GM15510 (cell line): ENCODE results near the gene MXRA7.

Experiments
- POLR2A ChIP-seq: IDR thresholded peaks from 3 replicates; pipeline ENCODE4 v1.6.1; 2011; ENCODE audit warnings: borderline replicate concordance; ENCODE audit not compliant: insufficient read length; ENCODE audit errors: extremely low read depth

MXRA7 gene

GRCh38 chr17:76675648-76676047, 35.1 kb downstream of the MXRA7 start:
- no peak for TF ChIP-seq POLR2A

- TF ChIP-seq POLR2A, result no peak
Measured at GRCh38 chr17:76674600-76674999, 36.2 kb downstream of the MXRA7 start.

DNA sequence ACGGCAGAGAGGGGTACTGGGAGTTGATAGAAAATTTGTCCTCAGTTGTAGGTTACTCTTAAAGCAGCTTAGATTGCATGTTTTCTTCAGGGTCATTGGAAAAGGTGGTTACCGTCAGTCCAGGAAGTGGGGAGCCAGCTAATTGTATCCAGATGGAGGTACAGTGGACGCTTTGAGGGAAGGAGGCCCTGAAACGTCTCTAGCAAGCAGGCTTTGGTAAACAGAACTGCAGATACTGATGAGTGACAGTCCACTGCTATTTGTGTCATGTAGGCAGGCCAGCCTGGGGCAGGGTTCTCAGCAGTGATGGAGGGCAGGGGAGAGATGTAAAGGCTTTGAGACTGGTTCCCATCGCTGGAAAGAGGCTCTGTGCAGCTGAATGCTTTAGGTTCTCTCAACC, 37.0 kb downstream of the MXRA7 start:
- TF ChIP-seq POLR2A, result no peak

GRCh38 chr17:76672892-76673291, 37.9 kb downstream of the MXRA7 start:
- TF ChIP-seq POLR2A, result no peak

GRCh38 chr17:76672270-76672851, 38.4 kb downstream of the MXRA7 start:
- no peak for TF ChIP-seq POLR2A

DNA sequence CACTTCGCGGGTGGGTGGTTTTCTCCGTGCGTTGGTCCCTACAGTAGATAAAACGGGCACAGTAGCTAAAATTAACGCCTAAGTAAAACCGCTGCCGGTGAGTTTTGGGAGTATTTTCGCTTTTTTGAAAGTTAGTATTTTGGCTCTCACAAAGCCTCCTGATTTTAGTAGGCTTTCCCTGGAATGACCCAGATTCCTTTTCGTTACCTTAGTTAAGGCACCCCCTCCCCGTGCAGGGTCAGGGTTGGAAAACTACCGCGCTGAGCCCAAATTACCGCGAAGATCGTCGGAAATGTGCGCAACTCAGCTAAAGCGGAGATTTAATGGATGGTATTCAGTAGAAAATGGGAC, 38.9 kb downstream of the MXRA7 start:
- TF ChIP-seq POLR2A, result peak; percentile 56

DNA sequence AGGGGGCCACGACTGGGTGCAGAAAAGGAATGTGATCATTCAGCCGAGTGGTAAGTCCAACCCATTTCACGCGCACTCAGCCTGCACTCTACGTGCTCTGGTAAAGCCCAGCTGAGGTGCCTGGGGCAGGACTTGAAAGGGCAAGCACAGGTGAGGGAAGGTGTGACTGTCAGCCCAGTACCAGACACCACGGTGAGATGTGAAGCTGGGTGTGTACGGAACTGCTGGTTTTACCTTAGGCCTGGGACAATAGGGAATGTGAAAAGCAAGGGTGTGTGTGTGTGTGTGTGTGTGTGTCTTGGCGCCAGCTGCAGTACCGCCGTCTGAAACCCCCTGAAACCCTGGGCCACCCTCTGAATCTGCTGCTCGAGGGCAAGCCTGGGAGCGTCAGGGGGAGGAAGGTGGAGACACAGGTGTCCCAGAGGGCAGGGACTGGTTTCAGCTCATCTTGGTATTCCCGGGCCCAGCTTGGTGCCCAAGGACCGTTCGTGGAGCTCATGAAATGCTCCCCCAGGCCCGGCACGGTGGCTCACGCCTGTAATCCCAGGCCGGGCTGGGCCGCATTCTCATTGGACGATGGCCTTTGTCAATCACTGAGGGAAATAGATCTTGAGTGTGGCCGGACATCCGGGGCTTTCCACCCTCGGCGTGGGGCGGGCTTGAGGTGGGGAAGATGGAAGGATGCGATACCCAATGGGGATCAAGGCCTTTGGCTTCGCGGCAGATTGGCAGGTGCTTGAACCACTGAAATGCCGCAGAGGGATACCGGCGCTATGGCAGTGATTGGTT, 39.4 kb downstream of the MXRA7 start:
- peak; percentile 70 for TF ChIP-seq POLR2A

DNA sequence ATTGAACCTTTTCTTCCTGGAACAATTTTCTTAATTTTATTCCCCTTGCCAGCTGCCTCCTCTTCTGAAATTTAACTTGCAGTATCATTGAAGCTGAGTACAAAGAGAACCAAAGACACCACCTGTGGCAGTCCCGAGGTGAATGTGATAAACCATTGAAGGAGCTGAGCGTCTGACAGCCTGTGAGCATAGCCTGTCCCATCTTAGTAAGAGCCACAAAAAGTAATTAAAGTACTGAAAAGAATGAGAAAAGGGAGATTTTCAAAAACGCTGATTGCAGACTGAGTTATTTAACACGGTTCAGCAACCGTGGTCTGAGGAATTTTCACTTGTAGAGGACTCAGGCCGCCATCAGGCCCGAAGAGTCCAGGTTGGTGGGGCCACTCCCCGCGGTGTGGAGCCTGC, 40.0 kb downstream of the MXRA7 start:
- no peak for TF ChIP-seq POLR2A

DNA sequence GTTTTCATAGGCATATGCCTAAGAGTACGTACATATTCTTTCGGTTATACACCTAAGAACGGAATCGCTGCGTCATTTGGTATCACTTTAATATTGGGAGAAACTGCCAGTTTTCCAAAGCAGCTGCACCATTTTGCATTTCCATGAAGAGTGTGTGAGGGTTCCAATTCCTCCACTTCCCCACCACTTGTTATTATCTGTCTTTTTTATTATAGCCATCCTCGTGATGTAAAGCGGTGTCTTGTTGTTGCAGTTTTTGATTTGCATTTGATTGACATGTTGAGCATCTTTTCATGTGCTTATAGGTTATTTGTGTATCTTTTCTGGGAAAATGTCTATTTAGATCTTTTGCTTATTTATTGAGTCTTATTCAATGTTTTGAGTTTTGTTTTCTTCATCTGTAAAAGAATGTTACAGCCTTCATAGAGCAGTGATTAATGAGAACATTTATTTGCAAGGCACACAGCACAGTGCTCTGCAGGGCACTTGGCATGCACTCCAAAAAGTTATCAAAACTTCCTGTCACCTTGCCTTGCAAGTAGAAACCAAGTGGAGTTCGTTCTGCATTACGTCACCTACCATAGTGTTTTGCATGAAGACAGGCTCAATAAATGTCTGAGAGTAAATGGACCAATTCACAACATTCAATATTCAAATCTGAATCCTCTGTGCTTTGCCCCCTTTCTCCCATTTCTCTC, 40.6 kb downstream of the MXRA7 start:
- TF ChIP-seq POLR2A, result no peak

GRCh38 chr17:76667786-76668453, 42.8 kb downstream of the MXRA7 start:
- TF ChIP-seq POLR2A, result no peak

- TF ChIP-seq POLR2A, result no peak
Measured at GRCh38 chr17:76667491-76667755, 43.3 kb downstream of the MXRA7 start.

- no peak for TF ChIP-seq POLR2A
Measured at GRCh38 chr17:76660656-76661042, 50.1 kb downstream of the MXRA7 start.

DNA sequence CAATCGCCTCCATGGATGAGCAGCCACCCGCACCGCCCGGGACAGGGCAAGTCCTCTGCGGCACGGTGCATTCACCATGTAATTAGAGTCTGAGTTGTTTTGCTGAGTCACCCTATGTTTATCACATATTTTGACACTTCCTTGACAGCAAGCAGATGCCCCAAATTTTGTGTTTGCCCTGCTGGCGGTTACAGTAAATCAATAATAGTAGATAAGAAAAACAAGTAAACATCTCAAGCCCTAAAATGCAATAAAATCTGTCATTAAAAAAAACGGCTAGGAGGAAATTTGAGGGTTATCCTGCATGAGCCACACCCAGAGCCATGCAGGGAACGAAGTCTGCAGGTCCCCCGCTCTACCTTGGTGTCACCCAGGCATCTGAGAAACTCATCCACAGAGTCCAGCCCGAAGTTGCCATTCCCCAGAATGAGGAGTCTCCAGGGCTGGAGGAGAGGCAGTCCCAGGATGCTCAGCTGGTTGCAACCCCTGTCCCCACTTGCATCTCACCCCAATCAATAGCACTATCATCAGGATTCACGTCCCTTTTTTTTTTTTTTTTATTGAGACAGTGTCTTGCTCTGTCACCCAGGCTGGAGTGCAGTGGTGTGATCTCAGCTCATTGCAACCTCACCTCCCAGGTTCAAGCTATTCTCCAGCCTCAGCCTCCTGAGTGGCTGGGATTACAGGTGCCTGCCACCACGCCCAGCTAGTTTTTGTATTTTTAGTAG, 50.7 kb downstream of the MXRA7 start:
- TF ChIP-seq POLR2A, result no peak

DNA sequence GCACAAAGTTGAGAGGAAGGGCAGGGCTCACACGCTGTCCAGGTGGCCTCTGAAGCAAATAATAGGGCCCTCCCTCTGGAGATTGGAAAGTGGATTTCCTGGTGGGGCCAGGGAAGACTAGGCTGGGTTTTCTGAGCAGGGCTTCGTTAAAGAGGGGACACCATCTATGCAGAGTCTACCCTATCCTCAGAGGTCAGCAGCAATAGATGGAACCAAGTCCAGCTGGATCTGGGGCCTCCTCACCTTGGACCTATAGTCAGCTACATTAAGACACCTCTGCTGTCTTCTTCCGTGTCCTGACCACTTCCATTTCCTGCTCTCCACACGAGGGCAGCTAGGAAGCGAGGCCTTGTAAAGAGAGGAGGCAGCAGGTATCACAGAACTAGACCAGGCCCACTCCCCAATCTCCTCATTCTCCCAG, 52.5 kb downstream of the MXRA7 start:
- TF ChIP-seq POLR2A, result no peak

GRCh38 chr17:76657505-76658241, 53.1 kb downstream of the MXRA7 start:
- no peak for TF ChIP-seq POLR2A

GRCh38 chr17:76654408-76654807, 56.4 kb downstream of the MXRA7 start:
- TF ChIP-seq POLR2A, result no peak
